Astrocyte of the cerebellum (primary cell): ENCODE results near the gene GDF15.

ENCODE experiments used
- DNase-seq: peaks from one replicate; pipeline ENCODE4 v3.0.0-alpha.2; 2011; ENCODE audit warnings: low read depth
- H3K4me3 ChIP-seq: 2 replicates; pipeline ENCODE4 v1.5.1; 2011; ENCODE audit warnings: mild to moderate bottlenecking, low read depth, low read length, moderate library complexity
- CTCF ChIP-seq: IDR thresholded peaks from 2 replicates; pipeline ENCODE4 v1.5.1; 2012; ENCODE audit warnings: low read length, low read depth, moderate library complexity, mild to moderate bottlenecking; ENCODE audit errors: missing control alignments
- in situ Hi-C: cut with HindIII; loops from 2 replicates; pipeline ENCODE4 v1.10.0; 2017; ENCODE audit warnings: low sequenced_read_pairs

Gene GDF15

GRCh38 chr19:18437491-18438330, 51.8 kb downstream of the GDF15 start, which contains the start of gene ISYNA1:
TSS of gene ISYNA1 (minus strand) at chr19:18438133. CDS start at chr19:18437979, 154 bp downstream.
- in situ Hi-C loops, result no loop called here
- H3K4me3 ChIP-seq, result peak within 1 kb of the TSS; percentile 60
- TF ChIP-seq CTCF, result no peak
- DNase-seq, result no peak

GRCh38 chr19:18438331-18439024, 52.5 kb downstream of the GDF15 start:
- in situ Hi-C loops, result no loop called here
- peak overlapping the region; percentile 60 for H3K4me3 ChIP-seq
- no peak for TF ChIP-seq CTCF
- DNase-seq, result no peak
